Gastrocnemius medialis (tissue), 4 donors: ENCODE measurements around the gene HIRA. TPM values are rescaled to one million over a fixed set of nuclear protein-coding genes. Genes with fewer than 3 reads are reported as not detected.

ENCODE experiments used
- ATAC-seq, 2 donors: fragments of 150-250 bp; one replicate each; pipeline ENCODE4 v1.9.1; 2016
- DNase-seq, 2 donors: peaks; one replicate each; pipeline ENCODE4 v3.0.0-alpha.2; 2019
- H3K27ac ChIP-seq, 4 donors: fragments of 200-600 bp; sonication (generic); 1 replicate in 1 of 4; 2 replicates in 3 of 4; pipeline ENCODE4 v1.5.1; 2016 to 2018; ENCODE audit warnings: mild to moderate bottlenecking in 2 of 4, moderate library complexity in 1 of 4
- H3K27me3 ChIP-seq, 3 donors: fragments of 200-600 bp; sonication (generic) in 2 of 3; 1 replicate in 1 of 3; 2 replicates in 2 of 3; pipeline versions ENCODE4 v1.5.1 to v1.6.0; 2016 to 2019; ENCODE audit warnings: mild to moderate bottlenecking in 1 of 3, moderate library complexity in 1 of 3
- H3K36me3 ChIP-seq, 2 donors: fragments of 200-600 bp; sonication (generic) in 1 of 2; one replicate each; pipeline ENCODE4 v1.5.1; 2017 to 2018
- H3K4me1 ChIP-seq, 2 donors: fragments of 200-600 bp; sonication (generic) in 1 of 2; one replicate each; pipeline ENCODE4 v1.5.1; 2016 to 2017; ENCODE audit warnings: mild to moderate bottlenecking in 2 of 2
- H3K4me3 ChIP-seq, 4 donors: fragments of 200-600 bp; sonication (generic) in 3 of 4; 1 replicate in 1 of 4; 2 replicates in 3 of 4; pipeline ENCODE4 v1.5.1; 2016 to 2019; ENCODE audit warnings: mild to moderate bottlenecking in 2 of 4
- H3K9me3 ChIP-seq, 3 donors: fragments of 200-600 bp; sonication (generic) in 2 of 3; 1 replicate in 1 of 3; 2 replicates in 2 of 3; pipeline ENCODE4 v1.5.1; 2016 to 2019
- POLR2A ChIP-seq, 2 donors: fragments of 450-650 bp; IDR thresholded peaks; one replicate each; pipeline ENCODE4 v1.6.1; 2017; ENCODE audit warnings: antibody characterized with exemption in 2 of 2, mild to moderate bottlenecking in 2 of 2, moderate library complexity in 2 of 2
- in situ Hi-C, 4 donors: fragments of 200-750 bp; cut with MboI; loops; one replicate each; pipeline versions ENCODE4 v1.15.0 to v1.8.0; 2017; ENCODE audit warnings: low sequenced_read_pairs in 4 of 4
- intact Hi-C: fragments of 100-400 bp; cut with DNase I; formaldehyde crosslinking; loops from one replicate; pipeline ENCODE4 v1.15.1; 2023; ENCODE audit warnings: low total_unique reads
- total RNA-seq, 4 donors: library from RNA; depleted of rRNA; stranded (reverse); fragments of >200 nt; gene quantifications; one replicate each; pipeline versions ENCODE4 v1.1.0 to v1.2.3, GENCODE V29; 2016
- TF ChIP-seq, protein P1 (sequence below), 5 experiments: fragments of 450-650 bp in 3 of 5; fragments of 200-600 bp in 2 of 5; sonication (generic) in 2 of 5; IDR thresholded peaks in 4 of 5; conservative IDR thresholded peaks in 1 of 5; 1 replicate in 4 of 5; 2 replicates in 1 of 5; pipeline ENCODE4 v1.5.1; 2016 to 2019; ENCODE audit warnings: antibody characterized with exemption in 5 of 5, mild to moderate bottlenecking in 3 of 5, moderate library complexity in 3 of 5

The HIRA gene
- total RNA-seq, 4 donors from 2014 or later: 14.2 to 46.8 (median 24.6) TPM

DNA sequence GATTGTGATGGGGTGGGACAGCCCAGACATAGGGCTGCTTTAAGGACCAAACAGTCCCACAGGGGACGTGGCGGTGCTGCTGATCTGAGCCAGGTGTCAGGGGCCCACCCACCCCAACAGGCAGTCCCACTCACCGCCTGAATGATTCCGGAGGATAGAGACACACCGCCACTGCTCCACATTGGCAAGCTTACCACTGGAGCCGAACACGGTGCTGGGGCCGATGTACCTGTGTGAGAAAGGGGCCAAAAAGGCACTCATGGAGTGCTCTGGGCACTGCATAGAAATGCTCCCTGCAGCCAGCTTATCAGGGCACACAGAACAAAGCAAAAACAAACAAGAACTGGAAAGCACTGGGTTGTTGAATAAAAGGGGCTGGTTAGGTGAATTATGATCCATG, 25.9 kb downstream of the HIRA start:
- Histone ChIP-seq H3K27ac (no peak overlapping the region), H3K4me1 (peaks cover 0 to 7% of the 10 kb centered on the region in 2 donors), H3K9me3 (no peaks in the 10 kb centered on the region), H3K4me3 (no peak overlapping the region), H3K27me3 (no peaks in the 10 kb centered on the region), H3K36me3 (peaks cover 0 to 65% of the 10 kb centered on the region in 2 donors)
- in situ Hi-C loops (no loop called here), intact Hi-C loops (no loop called here)
- ATAC-seq (no peak), DNase-seq (no peak)
- TF ChIP-seq POLR2A (IDR thresholded peaks at IDR 0.05): no peak
- TF ChIP-seq, protein P1, sequence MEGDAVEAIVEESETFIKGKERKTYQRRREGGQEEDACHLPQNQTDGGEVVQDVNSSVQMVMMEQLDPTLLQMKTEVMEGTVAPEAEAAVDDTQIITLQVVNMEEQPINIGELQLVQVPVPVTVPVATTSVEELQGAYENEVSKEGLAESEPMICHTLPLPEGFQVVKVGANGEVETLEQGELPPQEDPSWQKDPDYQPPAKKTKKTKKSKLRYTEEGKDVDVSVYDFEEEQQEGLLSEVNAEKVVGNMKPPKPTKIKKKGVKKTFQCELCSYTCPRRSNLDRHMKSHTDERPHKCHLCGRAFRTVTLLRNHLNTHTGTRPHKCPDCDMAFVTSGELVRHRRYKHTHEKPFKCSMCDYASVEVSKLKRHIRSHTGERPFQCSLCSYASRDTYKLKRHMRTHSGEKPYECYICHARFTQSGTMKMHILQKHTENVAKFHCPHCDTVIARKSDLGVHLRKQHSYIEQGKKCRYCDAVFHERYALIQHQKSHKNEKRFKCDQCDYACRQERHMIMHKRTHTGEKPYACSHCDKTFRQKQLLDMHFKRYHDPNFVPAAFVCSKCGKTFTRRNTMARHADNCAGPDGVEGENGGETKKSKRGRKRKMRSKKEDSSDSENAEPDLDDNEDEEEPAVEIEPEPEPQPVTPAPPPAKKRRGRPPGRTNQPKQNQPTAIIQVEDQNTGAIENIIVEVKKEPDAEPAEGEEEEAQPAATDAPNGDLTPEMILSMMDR (IDR thresholded peaks at IDR 0.05 in 4 of 5, conservative IDR thresholded peaks at IDR 0.05 in 1 of 5): no peak

DNA sequence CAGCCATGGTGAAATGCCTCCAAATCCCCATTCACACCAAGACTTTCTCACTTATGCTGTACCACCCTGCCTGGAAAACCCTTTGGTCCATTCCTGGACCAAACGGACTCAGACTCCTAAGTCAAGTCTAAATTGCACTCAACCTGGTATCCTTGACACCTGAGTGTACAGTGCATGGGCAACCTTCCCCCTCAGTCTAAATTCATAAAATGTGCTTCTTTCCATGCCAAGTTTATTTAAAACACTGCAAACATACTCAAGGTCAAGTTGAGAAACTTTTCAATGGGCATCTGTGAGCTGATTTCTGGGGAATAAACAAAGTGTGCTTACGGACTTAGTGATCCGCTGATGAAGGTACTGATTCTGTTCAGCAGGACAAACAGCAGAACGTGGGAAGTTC, 26.4 kb downstream of the HIRA start:
- H3K27ac ChIP-seq: no peak overlapping the region
- no peaks in the 10 kb centered on the region for H3K27me3 ChIP-seq
- H3K36me3 ChIP-seq: peaks cover 0 to 60% of the 10 kb centered on the region in 2 donors
- no peaks in the 10 kb centered on the region for H3K9me3 ChIP-seq
- peaks cover 0 to 1% of the 10 kb centered on the region in 2 donors for H3K4me1 ChIP-seq
- in situ Hi-C loops (no loop called here), intact Hi-C loops (no loop called here)
- TF ChIP-seq POLR2A (IDR thresholded peaks at IDR 0.05): no peak
- TF ChIP-seq, protein P1 (IDR thresholded peaks at IDR 0.05 in 4 of 5, conservative IDR thresholded peaks at IDR 0.05 in 1 of 5): no peak
- DNase-seq: no peak
- no peak for ATAC-seq
- H3K4me3 ChIP-seq: no peak overlapping the region

DNA sequence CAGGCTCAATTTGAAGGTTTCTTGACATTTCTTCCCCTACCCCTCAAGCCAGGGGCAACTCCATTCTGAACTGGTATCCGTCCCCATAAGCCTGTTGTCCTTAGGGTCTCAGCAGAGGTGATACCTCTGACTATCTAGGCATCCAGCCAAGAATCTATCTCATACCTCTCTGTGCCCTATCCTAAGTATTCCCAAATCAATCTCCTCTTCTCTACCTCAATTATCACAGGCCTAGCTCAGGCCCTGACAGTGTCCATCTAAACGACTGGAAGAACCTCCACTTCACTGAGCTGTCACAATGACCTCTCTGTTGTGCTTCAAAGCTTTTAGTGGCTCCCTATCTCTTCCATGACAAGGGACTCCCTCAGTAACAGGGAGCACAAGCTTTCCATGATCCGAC, 26.9 kb downstream of the HIRA start:
- no peak overlapping the region for H3K4me3 ChIP-seq
- H3K9me3 ChIP-seq: no peaks in the 10 kb centered on the region
- intact Hi-C loops: no loop called here
- in situ Hi-C loops: no loop called here
- no peak overlapping the region for H3K27ac ChIP-seq
- H3K4me1 ChIP-seq: no peaks in the 10 kb centered on the region
- H3K36me3 ChIP-seq: peaks cover 0 to 55% of the 10 kb centered on the region in 2 donors
- ATAC-seq (no peak), DNase-seq (no peak)
- TF ChIP-seq POLR2A (IDR thresholded peaks at IDR 0.05): no peak
- TF ChIP-seq, protein P1 (IDR thresholded peaks at IDR 0.05 in 4 of 5, conservative IDR thresholded peaks at IDR 0.05 in 1 of 5): no peak
- H3K27me3 ChIP-seq: no peaks in the 10 kb centered on the region

DNA sequence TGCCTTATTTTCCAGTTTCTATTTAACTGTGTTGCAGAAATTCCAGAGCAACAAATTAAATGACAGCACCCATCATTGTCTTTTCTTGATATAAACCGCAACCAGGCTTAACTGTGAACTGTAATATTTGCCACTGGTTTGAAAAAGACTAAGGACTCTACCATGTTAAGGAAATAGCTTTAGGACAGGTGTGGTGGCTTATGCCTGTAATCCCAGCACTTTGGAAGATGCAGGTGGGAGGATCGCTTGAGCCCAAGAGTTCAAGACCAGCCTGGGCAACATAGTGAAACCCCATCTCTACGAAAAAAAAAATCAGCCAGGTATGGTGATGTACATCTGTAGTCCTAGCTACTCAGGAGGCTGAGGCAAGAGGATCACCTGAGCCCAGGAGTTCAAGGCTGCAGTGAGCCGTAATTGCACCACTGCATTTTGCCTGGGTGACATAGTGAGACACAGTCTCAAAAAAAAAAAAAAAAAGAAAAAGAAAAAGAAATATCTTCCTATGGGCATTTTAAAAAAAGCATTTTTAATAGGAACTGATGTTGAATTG, 28.8 kb downstream of the HIRA start:
- Histone ChIP-seq H3K4me1 (no peaks in the 10 kb centered on the region), H3K27me3 (no peaks in the 10 kb centered on the region), H3K36me3 (peaks cover 0 to 41% of the 10 kb centered on the region in 2 donors), H3K27ac (peak overlapping the region in 3 of 4 donors; percentile 0 to 47 (median 42)), H3K9me3 (no peaks in the 10 kb centered on the region), H3K4me3 (no peak overlapping the region)
- intact Hi-C loops: no loop called here
- no peak for TF ChIP-seq POLR2A (IDR thresholded peaks at IDR 0.05)
- TF ChIP-seq, protein P1 (IDR thresholded peaks at IDR 0.05 in 4 of 5, conservative IDR thresholded peaks at IDR 0.05 in 1 of 5): no peak
- in situ Hi-C loops: no loop called here
- DNase-seq (no peak), ATAC-seq (peak; percentile 24 to 42)

DNA sequence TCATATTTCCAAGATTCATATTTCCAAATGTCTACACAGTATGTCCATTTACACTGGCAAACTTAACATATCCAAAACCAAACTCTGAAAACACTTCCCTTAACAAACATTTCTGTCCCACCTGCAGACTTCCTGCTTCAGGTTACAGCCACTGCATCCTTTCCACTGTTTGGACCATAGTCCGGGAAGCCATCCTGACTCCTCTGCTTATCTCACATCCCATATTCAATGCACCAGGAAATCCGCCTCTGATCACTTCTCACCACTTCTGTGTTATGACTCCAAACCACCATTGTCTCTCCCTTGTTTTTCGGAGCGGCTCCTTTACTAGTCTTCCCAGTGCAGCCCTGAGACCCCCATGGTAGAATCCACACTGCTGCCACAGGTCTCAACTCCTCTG, 30.1 kb downstream of the HIRA start:
- in situ Hi-C loops (no loop called here), intact Hi-C loops (no loop called here)
- peaks cover 0 to 40% of the 10 kb centered on the region in 2 donors for H3K36me3 ChIP-seq

More for the DNA sequence above, 30.1 kb downstream of the HIRA start:
- H3K27me3 ChIP-seq: no peaks in the 10 kb centered on the region
- ATAC-seq (no peak), DNase-seq (no peak)
- no peaks in the 10 kb centered on the region for H3K4me1 ChIP-seq
- no peaks in the 10 kb centered on the region for H3K9me3 ChIP-seq
- TF ChIP-seq POLR2A (IDR thresholded peaks at IDR 0.05): no peak
- TF ChIP-seq, protein P1 (IDR thresholded peaks at IDR 0.05 in 4 of 5, conservative IDR thresholded peaks at IDR 0.05 in 1 of 5): no peak
- no peak overlapping the region for H3K4me3 ChIP-seq
- H3K27ac ChIP-seq: no peak overlapping the region
